Upper lobe of left lung (tissue), 6 donors: ENCODE measurements around the gene CCDC40. TPM values are rescaled to one million over a fixed set of nuclear protein-coding genes. Genes with fewer than 3 reads are reported as not detected.

Experiments
- ATAC-seq, 2 donors: fragments of 200-7000 bp; cut with Tn5 transposase; one replicate each; pipeline ENCODE4 v1.9.1; 2022; ENCODE audit warnings: mild to moderate bottlenecking in 2 of 2, moderate library complexity in 2 of 2; ENCODE audit not compliant: low FRiP score in 2 of 2
- DNase-seq, 2 donors: peaks; one replicate each; pipeline ENCODE4 v3.0.0-alpha.2; 2019 to 2020
- H3K27ac ChIP-seq, 4 donors: fragments of 200-600 bp; sonication (generic); one replicate each; pipeline ENCODE4 v1.5.1; 2016 to 2019
- H3K27me3 ChIP-seq, 4 donors: fragments of 200-600 bp; sonication (generic); one replicate each; pipeline ENCODE4 v1.5.1; 2017 to 2019
- H3K36me3 ChIP-seq, 4 donors: fragments of 200-600 bp; sonication (generic); one replicate each; pipeline ENCODE4 v1.5.1; 2016 to 2019
- H3K4me1 ChIP-seq, 4 donors: fragments of 200-600 bp; sonication (generic); one replicate each; pipeline ENCODE4 v1.5.1; 2018 to 2019
- H3K4me3 ChIP-seq, 4 donors: fragments of 200-600 bp; sonication (generic); one replicate each; pipeline ENCODE4 v1.5.1; 2017 to 2019; ENCODE audit warnings: mild to moderate bottlenecking in 2 of 4, moderate library complexity in 1 of 4
- H3K9me3 ChIP-seq, 4 donors: fragments of 200-600 bp; sonication (generic); one replicate each; pipeline ENCODE4 v1.5.1; 2018 to 2019
- CTCF ChIP-seq, 6 experiments: fragments of 450-650 bp in 4 of 6; fragments of 200-600 bp in 2 of 6; sonication (generic) in 2 of 6; IDR thresholded peaks; one replicate each; pipeline ENCODE4 v1.5.1; 2016 to 2019; ENCODE audit warnings: antibody characterized with exemption in 6 of 6
- EP300 ChIP-seq, 4 donors: sonication (generic); formaldehyde crosslinking; IDR thresholded peaks; one replicate each; pipeline ENCODE4 v1.5.1; 2017; ENCODE audit warnings: antibody characterized with exemption in 4 of 4, control low read depth in 2 of 4
- POLR2A ChIP-seq, 4 donors: fragments of 450-650 bp; IDR thresholded peaks; one replicate each; pipeline ENCODE4 v1.5.1; 2016 to 2017; ENCODE audit warnings: antibody characterized with exemption in 4 of 4, mild to moderate bottlenecking in 2 of 4
- POLR2AphosphoS5 ChIP-seq, 2 donors: sonication (generic); formaldehyde crosslinking; IDR thresholded peaks; one replicate each; pipeline ENCODE4 v1.5.1; 2017; ENCODE audit warnings: antibody characterized with exemption in 2 of 2
- WGBS, 2 donors: methylation state at CpG; one replicate each; pipeline ENCODE4 v1.1.5; 2017 to 2018; 5-methylcytosine and 5-hydroxymethylcytosine counted together
- total RNA-seq, 6 donors: library from RNA; depleted of rRNA in 4 of 6; stranded (reverse); fragments of >200 nt in 4 of 6; gene quantifications; one replicate each; pipeline versions ENCODE4 v1.1.0 to v1.2.1, GENCODE V29; 2016 to 2021
- donor health status: DM: no; HTN: no; CAD: no; lungs with moderate emphysema.
- donor health status: DM: no; HTN: yes; CAD: no; lungs with severe emphysema.

Gene CCDC40
- total RNA-seq, 6 donors from 2014 or later = 4.1 to 96.4 (median 24.2) TPM

- Histone ChIP-seq H3K27me3 (no peaks in the 10 kb centered on the region), H3K9me3 (no peaks in the 10 kb centered on the region), H3K4me3 (no peak overlapping the region), H3K36me3 (peaks cover 0 to 5% (median 2%) of the 10 kb centered on the region in 4 donors), H3K4me1 (peaks cover 0 to 5% (median 0%) of the 10 kb centered on the region in 4 donors), H3K27ac (no peak overlapping the region)
- TF ChIP-seq EP300 (IDR thresholded peaks at IDR 0.05) (no peak), CTCF (IDR thresholded peaks at IDR 0.05) (no peak), POLR2A (IDR thresholded peaks at IDR 0.05) (no peak), POLR2AphosphoS5 (IDR thresholded peaks at IDR 0.05) (no peak)
- 90 to 92% methylated on average over 9 of the region's 9 CpGs for WGBS, 2 donors
- ATAC-seq = no peak
- no peak for DNase-seq
Observed at GRCh38 chr17:80055597-80055996, 19.2 kb downstream of the CCDC40 start.

GRCh38 chr17:80058311-80058955, 22.0 kb downstream of the CCDC40 start:
- Histone ChIP-seq H3K27me3 (no peaks in the 10 kb centered on the region), H3K9me3 (no peaks in the 10 kb centered on the region), H3K36me3 (peaks cover 0 to 5% (median 0%) of the 10 kb centered on the region in 4 donors), H3K4me3 (no peak overlapping the region), H3K4me1 (peaks cover 0 to 5% (median 0%) of the 10 kb centered on the region in 4 donors), H3K27ac (no peak overlapping the region)
- TF ChIP-seq POLR2A (IDR thresholded peaks at IDR 0.05) (no peak), EP300 (IDR thresholded peaks at IDR 0.05) (no peak), CTCF (IDR thresholded peaks at IDR 0.05) (no peak), POLR2AphosphoS5 (IDR thresholded peaks at IDR 0.05) (no peak)
- WGBS, 2 donors = 90 to 95% methylated on average over 27 to 28 of the region's 28 CpGs
- no peak for ATAC-seq
- peak in 1 of 2 donors; percentile 77 for DNase-seq

GRCh38 chr17:80060644-80061043, 24.2 kb downstream of the CCDC40 start:
- H3K4me1 ChIP-seq = peaks cover 0 to 9% (median 3%) of the 10 kb centered on the region in 4 donors
- no peak for DNase-seq
- WGBS, 2 donors = 78 to 87% methylated on average over 4 of the region's 4 CpGs
- ATAC-seq = no peak
- H3K4me3 ChIP-seq = no peak overlapping the region
- H3K9me3 ChIP-seq = no peaks in the 10 kb centered on the region
- TF ChIP-seq EP300 (IDR thresholded peaks at IDR 0.05) = no peak
- H3K27ac ChIP-seq = no peak overlapping the region
- H3K36me3 ChIP-seq = peaks cover 0 to 5% (median 0%) of the 10 kb centered on the region in 4 donors
- H3K27me3 ChIP-seq = no peaks in the 10 kb centered on the region

GRCh38 chr17:80061421-80061820, 25.0 kb downstream of the CCDC40 start:
- H3K27me3 ChIP-seq = no peaks in the 10 kb centered on the region
- H3K36me3 ChIP-seq = peaks cover 0 to 5% (median 0%) of the 10 kb centered on the region in 4 donors
- H3K4me3 ChIP-seq = no peak overlapping the region
- peaks cover 0 to 9% (median 3%) of the 10 kb centered on the region in 4 donors for H3K4me1 ChIP-seq
- WGBS, 2 donors = 87 to 89% methylated on average over 12 of the region's 12 CpGs
- DNase-seq = no peak
- TF ChIP-seq POLR2AphosphoS5 (IDR thresholded peaks at IDR 0.05) (no peak), CTCF (IDR thresholded peaks at IDR 0.05) (no peak), EP300 (IDR thresholded peaks at IDR 0.05) (no peak), POLR2A (IDR thresholded peaks at IDR 0.05) (no peak)
- ATAC-seq = no peak
- H3K27ac ChIP-seq = no peak overlapping the region
- H3K9me3 ChIP-seq = no peaks in the 10 kb centered on the region

GRCh38 chr17:80063830-80064585, 27.6 kb downstream of the CCDC40 start:
- WGBS, 2 donors = 68 to 79% methylated on average over 19 to 27 of the region's 27 CpGs
- TF ChIP-seq POLR2A (IDR thresholded peaks at IDR 0.05) (peak in 1 of 4 donors; percentile 58), POLR2AphosphoS5 (IDR thresholded peaks at IDR 0.05) (peak in 1 of 2 donors; percentile 17), EP300 (IDR thresholded peaks at IDR 0.05) (peak in 1 of 4 donors; percentile 21), CTCF (IDR thresholded peaks at IDR 0.05) (no peak)
- ATAC-seq (peak; percentile 23 to 52), DNase-seq (peak; percentile 73 to 83)
- Histone ChIP-seq H3K4me1 (peaks cover 10 to 18% (median 14%) of the 10 kb centered on the region in 4 donors), H3K9me3 (no peaks in the 10 kb centered on the region), H3K27ac (peak overlapping the region; percentile 36 to 84 (median 48)), H3K36me3 (no peaks in the 10 kb centered on the region), H3K4me3 (no peak overlapping the region), H3K27me3 (no peaks in the 10 kb centered on the region)
